GM13976 (cell line): Measurements from ENCODE around the gene EPHA6.

ENCODE experiments used
- DNase-seq: peaks from one replicate; pipeline ENCODE4 v3.0.0; 2012; ENCODE audit warnings: low spot score
- in situ Hi-C: fragments of 300-500 bp; cut with MboI; formaldehyde crosslinking; loops from one replicate; pipeline ENCODE4 v1.12.0; 2022; ENCODE audit warnings: low sequenced_read_pairs, mixed read lengths, inconsistent platforms; ENCODE audit not compliant: unreplicated experiment
- TF ChIP-seq, protein P1 (sequence below): IDR thresholded peaks from 2 replicates; pipeline ENCODE4 v1.5.1; 2012; ENCODE audit warnings: borderline replicate concordance, mild to moderate bottlenecking; ENCODE audit not compliant: insufficient read depth; ENCODE audit errors: extremely low read depth, missing control alignments, control extremely low read depth

Gene EPHA6

DNA sequence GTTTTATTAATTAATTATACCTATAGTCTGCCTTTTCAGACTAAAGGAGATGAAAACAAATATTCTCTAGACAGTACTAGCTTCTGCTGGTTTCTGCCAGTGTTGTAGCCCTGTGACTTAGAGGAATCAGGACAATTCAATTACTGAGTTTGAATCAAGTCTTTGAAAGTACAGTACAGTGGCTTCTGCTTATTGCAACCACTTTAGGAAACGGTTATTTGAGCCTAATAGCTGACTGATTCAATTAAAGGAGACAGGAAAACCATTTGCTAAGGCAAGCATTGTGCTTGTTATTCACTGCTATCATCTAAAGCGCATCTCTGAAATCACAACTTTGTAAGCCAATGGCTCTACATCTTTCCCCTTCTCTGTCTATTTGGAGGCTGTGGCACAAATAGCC lies 860.1 kb downstream of the EPHA6 start:
- TF ChIP-seq, protein P1, sequence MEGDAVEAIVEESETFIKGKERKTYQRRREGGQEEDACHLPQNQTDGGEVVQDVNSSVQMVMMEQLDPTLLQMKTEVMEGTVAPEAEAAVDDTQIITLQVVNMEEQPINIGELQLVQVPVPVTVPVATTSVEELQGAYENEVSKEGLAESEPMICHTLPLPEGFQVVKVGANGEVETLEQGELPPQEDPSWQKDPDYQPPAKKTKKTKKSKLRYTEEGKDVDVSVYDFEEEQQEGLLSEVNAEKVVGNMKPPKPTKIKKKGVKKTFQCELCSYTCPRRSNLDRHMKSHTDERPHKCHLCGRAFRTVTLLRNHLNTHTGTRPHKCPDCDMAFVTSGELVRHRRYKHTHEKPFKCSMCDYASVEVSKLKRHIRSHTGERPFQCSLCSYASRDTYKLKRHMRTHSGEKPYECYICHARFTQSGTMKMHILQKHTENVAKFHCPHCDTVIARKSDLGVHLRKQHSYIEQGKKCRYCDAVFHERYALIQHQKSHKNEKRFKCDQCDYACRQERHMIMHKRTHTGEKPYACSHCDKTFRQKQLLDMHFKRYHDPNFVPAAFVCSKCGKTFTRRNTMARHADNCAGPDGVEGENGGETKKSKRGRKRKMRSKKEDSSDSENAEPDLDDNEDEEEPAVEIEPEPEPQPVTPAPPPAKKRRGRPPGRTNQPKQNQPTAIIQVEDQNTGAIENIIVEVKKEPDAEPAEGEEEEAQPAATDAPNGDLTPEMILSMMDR, result no peak
- DNase-seq, result no peak
- in situ Hi-C loops, result no loop called here

DNA sequence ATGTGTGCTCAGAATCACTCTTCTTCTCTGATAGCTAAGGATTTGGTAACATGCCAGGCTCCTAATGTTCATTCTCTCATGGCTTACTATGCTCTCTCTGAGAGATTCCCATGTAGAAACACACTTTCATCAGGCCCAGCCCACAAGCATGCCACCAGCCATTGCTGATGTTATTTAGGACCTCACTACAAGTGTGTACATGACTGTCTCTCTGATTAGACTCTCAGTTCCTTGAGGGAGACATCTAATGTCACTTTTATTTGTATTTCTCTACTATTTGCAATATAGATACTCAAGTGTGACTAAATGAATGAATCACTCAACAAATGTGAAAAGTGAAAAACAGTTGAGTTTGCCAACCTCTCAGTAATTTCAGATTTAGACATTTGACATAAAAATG lies 865.8 kb downstream of the EPHA6 start:
- no peak for DNase-seq
- in situ Hi-C loops, result no loop called here
- TF ChIP-seq, protein P1, result no peak

DNA sequence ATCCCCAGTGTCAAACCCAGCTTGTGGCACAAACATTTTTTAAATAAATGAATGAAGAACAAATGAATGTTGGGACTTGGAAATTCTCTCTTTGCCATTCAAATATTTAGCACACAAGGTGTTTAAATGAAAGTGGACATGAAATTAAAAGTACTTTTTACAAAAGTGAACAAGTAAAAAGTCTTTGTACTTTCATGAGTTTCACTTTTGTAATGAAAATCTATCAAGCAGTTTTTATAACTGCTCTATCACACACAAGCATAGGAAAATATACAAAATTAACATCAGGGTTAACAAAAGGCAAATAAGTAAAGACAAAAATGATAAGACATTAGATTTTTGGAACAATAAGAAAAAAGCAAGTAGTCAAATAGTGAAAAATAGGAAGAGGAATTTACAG lies 866.3 kb downstream of the EPHA6 start:
- TF ChIP-seq, protein P1, result no peak
- DNase-seq, result no peak
- in situ Hi-C loops, result no loop called here

DNA sequence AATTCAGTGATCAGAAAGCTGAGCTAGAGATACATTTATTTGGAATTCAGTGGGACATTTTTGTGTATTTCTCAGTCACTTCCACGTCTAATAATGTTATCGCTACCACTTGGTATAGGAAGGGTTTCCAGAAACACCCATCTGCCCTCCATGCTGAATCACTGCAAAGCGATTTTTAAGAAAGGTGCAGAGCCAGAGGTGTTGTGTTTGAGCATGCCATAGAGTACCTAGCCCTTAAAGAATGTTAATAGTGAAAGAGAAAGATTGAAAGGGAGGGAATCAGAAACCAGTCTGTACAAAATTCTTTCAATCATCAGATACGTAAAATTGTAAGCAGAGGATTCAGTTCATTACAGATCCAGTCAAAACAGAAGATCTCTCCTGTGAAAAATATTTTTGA lies 870.1 kb downstream of the EPHA6 start:
- TF ChIP-seq, protein P1, result no peak
- in situ Hi-C loops, result no loop called here

DNA sequence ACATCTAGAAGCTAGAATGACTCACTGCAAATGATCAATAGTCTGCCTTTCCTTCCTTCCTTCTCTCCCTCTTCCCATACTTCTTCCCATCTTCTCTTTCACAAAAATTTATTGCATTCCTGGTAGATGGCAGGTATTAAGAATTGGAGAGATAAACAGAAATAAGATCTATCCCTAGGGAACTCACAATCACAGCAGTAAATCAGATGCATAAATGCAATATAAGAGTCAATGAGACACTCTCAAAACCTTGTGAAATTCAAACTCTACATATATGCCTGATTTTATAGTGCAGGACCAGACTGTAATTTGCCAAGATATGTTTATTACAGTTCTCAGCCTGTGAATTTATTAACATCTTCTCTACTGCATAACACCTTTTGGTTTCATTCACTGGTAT lies 871.9 kb downstream of the EPHA6 start:
- TF ChIP-seq, protein P1, result no peak
- DNase-seq, result no peak
- in situ Hi-C loops, result no loop called here

More for the DNA sequence above, 870.1 kb downstream of the EPHA6 start:
- no peak for DNase-seq

DNA sequence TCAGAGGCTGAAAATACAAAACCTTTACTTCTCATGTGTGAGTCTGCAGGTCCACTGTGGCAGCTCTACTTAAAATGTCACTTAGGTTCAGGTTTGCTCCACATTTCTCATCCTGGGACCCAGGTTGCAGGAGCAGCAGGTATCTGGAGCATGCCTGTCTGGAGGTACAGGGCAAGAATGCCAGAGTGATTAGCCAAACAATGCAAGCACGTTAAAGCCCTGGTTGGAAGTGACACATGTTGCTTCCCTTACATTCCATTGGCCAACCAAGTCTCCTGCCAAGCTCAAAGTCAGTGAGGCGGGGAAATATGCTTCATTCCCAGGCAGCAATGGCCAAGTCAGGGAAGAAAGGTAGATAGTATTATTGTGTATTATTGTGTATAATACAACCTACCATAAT lies 873.3 kb downstream of the EPHA6 start:
- in situ Hi-C loops, result no loop called here
- TF ChIP-seq, protein P1, result no peak
- DNase-seq, result no peak

DNA sequence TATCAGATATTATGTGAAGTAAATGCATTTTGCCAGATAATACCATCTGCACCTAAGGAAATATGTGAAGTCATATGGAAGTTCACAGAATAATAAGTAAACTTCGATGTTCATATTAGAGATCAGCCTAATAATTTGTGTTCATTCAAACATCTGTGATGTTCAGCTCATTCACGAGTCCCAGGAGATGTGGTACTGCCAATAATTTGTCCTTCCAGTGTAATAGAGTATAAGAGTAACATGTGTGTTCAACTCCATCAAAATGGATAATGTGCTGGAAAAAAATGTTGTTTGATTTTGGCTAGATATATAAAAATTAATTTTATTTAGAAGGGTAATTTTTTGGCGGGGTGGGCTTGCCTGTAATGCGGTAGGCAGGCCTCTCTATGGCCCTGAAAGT lies 874.7 kb downstream of the EPHA6 start:
- TF ChIP-seq, protein P1, result no peak
- no peak for DNase-seq
- in situ Hi-C loops, result no loop called here
